HEK293 (cell line): Measurements from ENCODE around the gene DTNA.

Source experiments
- CTCF ChIP-seq: fragments of 450-650 bp; formaldehyde crosslinking; IDR thresholded peaks from 2 replicates; pipeline ENCODE4 v1.5.1; 2016; ENCODE audit warnings: missing biosample characterization, missing genetic modification characterization
- SP2 ChIP-seq: fragments of 450-650 bp; formaldehyde crosslinking; IDR thresholded peaks from 2 replicates; pipeline ENCODE4 v1.5.1; 2016; ENCODE audit warnings: missing biosample characterization, missing genetic modification characterization
- TSHZ1 ChIP-seq: fragments of 450-650 bp; formaldehyde crosslinking; IDR thresholded peaks from 2 replicates; pipeline ENCODE4 v1.5.1; 2016; ENCODE audit warnings: missing biosample characterization, missing genetic modification characterization, borderline replicate concordance
- ZBTB17 ChIP-seq: fragments of 450-650 bp; formaldehyde crosslinking; IDR thresholded peaks from 2 replicates; pipeline ENCODE4 v1.5.1; 2016; ENCODE audit warnings: missing biosample characterization, missing genetic modification characterization
- ZNF121 ChIP-seq: fragments of 450-650 bp; formaldehyde crosslinking; IDR thresholded peaks from 2 replicates; pipeline ENCODE4 v1.5.1; 2016; ENCODE audit warnings: missing biosample characterization, missing genetic modification characterization
- ZNF311 ChIP-seq: fragments of 450-650 bp; formaldehyde crosslinking; IDR thresholded peaks from 2 replicates; pipeline ENCODE4 v1.5.1; 2017; ENCODE audit warnings: missing biosample characterization, missing genetic modification characterization, borderline replicate concordance
- ZNF776 ChIP-seq: fragments of 450-650 bp; formaldehyde crosslinking; IDR thresholded peaks from 2 replicates; pipeline ENCODE4 v1.5.0; 2017; ENCODE audit warnings: missing biosample characterization, missing genetic modification characterization, borderline replicate concordance

GRCh38 chr18:34779112-34779511 lies 69.0 kb downstream of the DTNA start:
- TF ChIP-seq ZNF121 (tag by site-specific recombination) (no peak), ZNF311 (tag by site-specific recombination) (no peak), CTCF (no peak), ZNF776 (tag by site-specific recombination) (no peak), SP2 (no peak), ZBTB17 (tag by site-specific recombination) (no peak), TSHZ1 (tag by site-specific recombination) (no peak)
